Testis (tissue), 3 donors: ENCODE results near the gene ZNF445. TPM values are rescaled to one million over a fixed set of nuclear protein-coding genes. Genes with fewer than 3 reads are reported as not detected.
"Not testable (repeated sequence)": the region's sequence is repeated elsewhere in the genome, so short reads cannot be mapped to it uniquely, and the experiment has no call there.

Source experiments
- DNase-seq: peaks from one replicate; pipeline ENCODE4 v3.0.0-alpha.2; 2019
- H3K27ac ChIP-seq, 2 donors: fragments of 200-600 bp; sonication (generic); one replicate each; pipeline ENCODE4 v1.5.1; 2019
- H3K27me3 ChIP-seq: fragments of 200-600 bp; sonication (generic); one replicate; pipeline ENCODE4 v1.5.1; 2019
- H3K36me3 ChIP-seq: fragments of 200-600 bp; sonication (generic); one replicate; pipeline ENCODE4 v1.5.1; 2017; ENCODE audit warnings: low read depth; ENCODE audit errors: missing control alignments
- H3K4me1 ChIP-seq: fragments of 200-600 bp; sonication (generic); one replicate; pipeline ENCODE4 v1.5.1; 2019
- H3K4me3 ChIP-seq, 2 donors: fragments of 200-600 bp; sonication (generic); one replicate each; pipeline ENCODE4 v1.5.1; 2017 to 2019
- H3K9me3 ChIP-seq: fragments of 200-600 bp; sonication (generic); one replicate; pipeline ENCODE4 v1.5.1; 2017
- POLR2A ChIP-seq: fragments of 450-650 bp; IDR thresholded peaks from one replicate; pipeline ENCODE4 v1.6.1; 2017; ENCODE audit warnings: antibody characterized with exemption, mild to moderate bottlenecking, moderate library complexity
- WGBS, 2 donors: methylation state at CpG; one replicate each; pipeline ENCODE4 v1.1.5; 2018; 5-methylcytosine and 5-hydroxymethylcytosine counted together
- intact Hi-C: fragments of 100-400 bp; cut with DNase I; formaldehyde crosslinking; loops from one replicate; pipeline ENCODE4 v1.15.1; 2023; ENCODE audit warnings: low total_unique reads
- polyA plus RNA-seq: library from polyadenylated mRNA; stranded (reverse); fragments of 350-450 nt; fragmentation: Illumina TruSeq; extraction: RNeasy Lipid Tissue Mini Kit (QIAGEN cat#74804); gene quantifications from one replicate; pipeline ENCODE4 v1.2.3, GENCODE V29; 2014; ENCODE audit warnings: low read depth, low replicate concordance; ENCODE audit not compliant: insufficient read depth
- total RNA-seq, 2 donors: library from RNA; depleted of rRNA; stranded (reverse); fragments of >200 nt; gene quantifications; one replicate each; pipeline ENCODE4 v1.2.3, GENCODE V29; 2016
- TF ChIP-seq, protein P1 (sequence below), 3 experiments: fragments of 450-650 bp in 2 of 3; fragments of 200-600 bp in 1 of 3; sonication (generic) in 1 of 3; IDR thresholded peaks; one replicate each; pipeline ENCODE4 v1.5.1; 2016 to 2019; ENCODE audit warnings: antibody characterized with exemption in 3 of 3, mild to moderate bottlenecking in 2 of 3, moderate library complexity in 1 of 3

Gene ZNF445
- total and polyA plus RNA-seq, 3 donors from 2014 or later: 8.5 to 15.8 (median 15.0) TPM

GRCh38 chr3:44501971-44502370, 24.5 kb upstream of the ZNF445 start:
- Histone ChIP-seq H3K27me3 (no peaks in the 10 kb centered on the region), H3K4me1 (no peaks in the 10 kb centered on the region), H3K27ac (no peak overlapping the region), H3K36me3 (no peaks in the 10 kb centered on the region), H3K9me3 (no peaks in the 10 kb centered on the region), H3K4me3 (no peak overlapping the region)
- no peak for DNase-seq
- intact Hi-C loops: no loop called here
- WGBS, 2 donors: 76 to 78% methylated on average over 3 of the region's 3 CpGs
- TF ChIP-seq, protein P1, sequence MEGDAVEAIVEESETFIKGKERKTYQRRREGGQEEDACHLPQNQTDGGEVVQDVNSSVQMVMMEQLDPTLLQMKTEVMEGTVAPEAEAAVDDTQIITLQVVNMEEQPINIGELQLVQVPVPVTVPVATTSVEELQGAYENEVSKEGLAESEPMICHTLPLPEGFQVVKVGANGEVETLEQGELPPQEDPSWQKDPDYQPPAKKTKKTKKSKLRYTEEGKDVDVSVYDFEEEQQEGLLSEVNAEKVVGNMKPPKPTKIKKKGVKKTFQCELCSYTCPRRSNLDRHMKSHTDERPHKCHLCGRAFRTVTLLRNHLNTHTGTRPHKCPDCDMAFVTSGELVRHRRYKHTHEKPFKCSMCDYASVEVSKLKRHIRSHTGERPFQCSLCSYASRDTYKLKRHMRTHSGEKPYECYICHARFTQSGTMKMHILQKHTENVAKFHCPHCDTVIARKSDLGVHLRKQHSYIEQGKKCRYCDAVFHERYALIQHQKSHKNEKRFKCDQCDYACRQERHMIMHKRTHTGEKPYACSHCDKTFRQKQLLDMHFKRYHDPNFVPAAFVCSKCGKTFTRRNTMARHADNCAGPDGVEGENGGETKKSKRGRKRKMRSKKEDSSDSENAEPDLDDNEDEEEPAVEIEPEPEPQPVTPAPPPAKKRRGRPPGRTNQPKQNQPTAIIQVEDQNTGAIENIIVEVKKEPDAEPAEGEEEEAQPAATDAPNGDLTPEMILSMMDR (IDR thresholded peaks at IDR 0.05): no peak

- H3K9me3 ChIP-seq, H3K27ac ChIP-seq, DNase-seq, H3K4me1 ChIP-seq, intact Hi-C loops, H3K4me3 ChIP-seq, H3K36me3 ChIP-seq, H3K27me3 ChIP-seq: not testable (repeated sequence)
- WGBS, 2 donors: 94 to 99% methylated on average over 4 of the region's 4 CpGs
Observed at GRCh38 chr3:44499899-44500168, 22.4 kb upstream of the ZNF445 start.

DNA sequence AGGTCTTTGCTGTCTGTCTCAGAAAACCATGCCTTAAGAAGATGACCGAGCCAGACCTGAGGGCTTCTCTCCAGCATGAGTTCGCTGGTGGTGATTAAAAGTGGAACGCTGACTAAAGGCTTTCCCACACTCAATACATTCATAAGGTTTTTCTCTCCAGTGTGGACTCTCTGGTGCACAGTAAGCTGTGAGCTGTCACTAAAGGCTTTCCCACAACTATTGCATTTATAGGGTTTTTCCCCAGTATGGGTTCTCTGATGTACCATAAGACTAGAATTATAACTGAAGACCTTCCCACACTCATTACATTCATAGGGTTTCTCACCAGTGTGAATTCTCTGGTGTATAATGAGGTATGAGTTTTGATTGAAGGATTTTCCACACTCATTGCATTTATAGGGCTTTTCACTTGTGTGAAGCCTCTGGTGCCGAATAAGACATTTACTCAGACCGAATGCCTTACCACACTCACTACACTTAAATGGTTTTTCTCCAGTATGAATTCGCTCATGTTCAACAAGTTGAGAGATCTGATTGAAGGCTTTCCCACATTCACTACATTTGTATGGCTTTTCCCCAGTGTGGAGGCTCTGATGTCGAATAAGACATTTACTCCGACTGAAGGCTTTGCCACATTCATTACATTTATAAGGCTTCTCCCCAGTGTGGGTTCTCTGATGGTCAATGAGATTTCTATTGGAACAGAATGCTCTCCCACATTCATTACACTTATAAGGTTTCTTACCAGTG, 21.9 kb upstream of the ZNF445 start:
- TF ChIP-seq POLR2A: no peak
- TF ChIP-seq, protein P1 (IDR thresholded peaks at IDR 0.05): no peak
- Histone ChIP-seq H3K4me3 (no peak overlapping the region), H3K4me1 (no peaks in the 10 kb centered on the region), H3K9me3 (no peaks in the 10 kb centered on the region), H3K36me3 (no peaks in the 10 kb centered on the region), H3K27me3 (no peaks in the 10 kb centered on the region), H3K27ac (no peak overlapping the region)
- intact Hi-C loops: no loop called here
- DNase-seq: no peak
- WGBS, 2 donors: 93 to 98% methylated on average over 8 of the region's 8 CpGs

GRCh38 chr3:44495636-44496415, 18.4 kb upstream of the ZNF445 start:
- 91 to 97% methylated on average over 6 of the region's 6 CpGs for WGBS, 2 donors
- no peak overlapping the region for H3K27ac ChIP-seq
- H3K27me3 ChIP-seq: no peaks in the 10 kb centered on the region
- H3K4me1 ChIP-seq: no peaks in the 10 kb centered on the region
- no peak for DNase-seq
- no peaks in the 10 kb centered on the region for H3K9me3 ChIP-seq
- no peak overlapping the region for H3K4me3 ChIP-seq
- H3K36me3 ChIP-seq: no peaks in the 10 kb centered on the region
- intact Hi-C loops: no loop called here
- TF ChIP-seq, protein P1 (IDR thresholded peaks at IDR 0.05): no peak
- no peak for TF ChIP-seq POLR2A

GRCh38 chr3:44492496-44492895, 15.0 kb upstream of the ZNF445 start:
- TF ChIP-seq, protein P1 (IDR thresholded peaks at IDR 0.05): no peak
- no peak for TF ChIP-seq POLR2A
- no peaks in the 10 kb centered on the region for H3K36me3 ChIP-seq
- H3K27me3 ChIP-seq: no peaks in the 10 kb centered on the region
- 85 to 93% methylated on average over 1 of the region's 1 CpG for WGBS, 2 donors
- intact Hi-C loops: no loop called here
- H3K9me3 ChIP-seq: no peaks in the 10 kb centered on the region
- no peak for DNase-seq
- no peak overlapping the region for H3K27ac ChIP-seq
- no peaks in the 10 kb centered on the region for H3K4me1 ChIP-seq
- H3K4me3 ChIP-seq: no peak overlapping the region
